ENCODE data around the gene C1orf94.

C1orf94 gene

DNA sequence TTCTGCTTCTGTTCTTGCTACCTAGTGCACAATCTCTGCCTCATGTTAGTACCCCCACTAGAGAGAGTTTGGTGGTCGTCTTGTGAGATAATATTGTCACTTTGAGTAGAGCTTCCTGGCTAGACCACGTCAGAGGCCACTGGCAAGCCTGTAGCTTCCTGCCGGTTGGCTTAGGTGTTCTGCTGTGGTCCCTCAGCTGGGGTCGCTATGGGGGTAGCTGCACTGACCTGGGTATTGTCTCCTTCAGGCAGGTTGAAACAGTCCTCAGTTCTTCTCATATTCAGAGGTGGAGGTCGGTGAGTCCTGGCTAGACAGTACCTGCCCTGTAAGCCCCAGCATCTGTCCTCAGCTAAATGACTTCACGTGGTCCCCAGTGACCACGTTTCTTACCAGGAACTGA lies 86.2 kb downstream of the C1orf94 start:
- DNase-seq = no peak

DNA sequence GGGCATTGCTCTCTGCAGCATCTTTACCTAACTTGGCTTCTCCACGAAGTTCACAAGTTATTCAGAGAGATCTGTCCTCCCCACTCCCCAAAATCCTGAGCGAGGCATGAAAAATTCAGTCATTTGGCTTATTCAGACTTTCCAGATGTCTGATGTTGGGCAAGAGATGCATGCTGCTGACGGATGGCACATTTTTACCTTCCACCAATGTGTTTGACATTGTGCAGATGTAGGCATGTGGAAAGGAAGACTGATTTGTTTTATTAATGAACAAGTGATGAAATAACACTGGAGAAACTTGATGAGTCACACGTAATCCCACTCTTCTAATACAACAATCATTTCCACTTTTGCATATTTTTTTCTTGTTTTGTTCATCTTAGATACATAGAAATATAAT lies 86.7 kb downstream of the C1orf94 start:
- DNase-seq = no peak

DNA sequence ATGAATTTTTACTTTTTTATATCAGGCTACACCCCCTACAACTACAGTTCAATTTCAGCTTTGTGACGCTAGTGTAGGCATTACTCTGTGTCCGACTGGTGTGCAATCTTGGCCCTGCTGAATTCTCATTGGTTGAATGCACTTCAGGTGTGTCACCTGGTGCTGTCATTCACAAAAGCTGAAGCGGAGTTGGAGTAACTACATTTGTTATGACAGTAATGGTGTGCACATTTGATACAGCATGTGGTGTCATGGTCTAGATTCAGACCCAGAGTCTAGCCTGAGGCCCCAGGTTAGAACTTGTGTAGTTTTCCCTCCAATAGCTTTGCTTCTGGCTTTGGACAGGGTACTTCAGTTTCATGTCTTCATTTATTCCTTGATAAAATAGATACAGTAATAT lies 88.7 kb downstream of the C1orf94 start:
- no peak for DNase-seq

DNA sequence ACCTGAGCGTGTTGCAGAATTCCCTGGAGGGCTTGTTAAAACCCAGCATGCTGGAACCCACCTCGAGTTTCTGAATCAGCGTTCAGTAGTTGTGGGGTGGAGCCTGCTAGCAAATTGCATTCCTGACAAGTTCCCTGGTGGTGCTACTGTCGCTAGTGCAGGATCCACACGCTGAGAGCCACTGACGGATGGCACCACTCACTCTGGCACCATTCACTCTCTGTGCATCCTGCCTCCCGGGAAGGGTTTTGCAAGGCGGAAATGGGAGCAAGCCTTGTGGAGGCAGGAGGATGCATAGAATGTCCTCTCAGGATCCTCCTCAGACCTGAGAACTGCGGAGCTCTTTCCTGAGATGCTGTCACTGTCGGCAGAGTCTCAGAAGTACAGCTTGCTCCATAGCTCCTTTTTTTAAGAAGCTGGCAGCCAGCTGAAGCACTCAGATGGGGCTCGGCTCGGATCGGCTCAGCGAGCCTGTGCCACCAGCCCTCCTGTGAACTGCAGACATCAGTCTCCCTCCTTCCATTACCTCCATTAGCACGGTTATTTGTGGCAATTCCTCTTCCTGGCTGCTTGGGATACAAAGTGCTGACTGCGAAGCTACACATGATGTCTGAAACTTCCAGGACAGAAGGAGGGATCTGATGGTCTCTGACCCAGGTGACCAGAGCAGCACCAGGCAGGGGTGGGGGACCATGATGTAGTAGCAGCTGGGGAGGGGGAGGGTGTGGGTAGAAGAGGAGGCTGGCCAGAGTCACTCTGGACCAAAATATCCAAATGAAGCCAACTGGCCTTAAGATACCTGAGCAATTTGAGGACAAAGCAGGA lies 89.6 kb downstream of the C1orf94 start:
- DNase-seq = no peak

DNA sequence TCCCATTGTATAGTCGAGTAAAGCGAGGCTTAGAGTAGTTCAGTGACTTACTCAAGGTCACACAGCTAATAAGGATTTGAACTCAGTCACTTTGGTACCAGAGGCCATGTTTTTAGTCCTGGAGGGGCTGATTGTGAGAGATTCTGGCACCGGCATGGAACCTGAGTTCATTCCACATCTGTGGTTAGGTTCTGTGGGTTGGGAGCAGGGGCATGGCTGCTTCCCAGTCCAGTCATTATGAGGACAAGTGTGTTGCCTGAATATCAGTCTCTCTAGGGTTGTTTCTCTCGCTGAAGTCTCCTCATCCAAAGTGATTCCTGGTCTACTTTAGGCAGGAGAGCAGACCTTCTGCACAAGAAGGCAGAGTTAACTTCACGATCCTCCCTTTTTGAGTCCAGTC lies 90.6 kb downstream of the C1orf94 start:
- no peak for DNase-seq

DNA sequence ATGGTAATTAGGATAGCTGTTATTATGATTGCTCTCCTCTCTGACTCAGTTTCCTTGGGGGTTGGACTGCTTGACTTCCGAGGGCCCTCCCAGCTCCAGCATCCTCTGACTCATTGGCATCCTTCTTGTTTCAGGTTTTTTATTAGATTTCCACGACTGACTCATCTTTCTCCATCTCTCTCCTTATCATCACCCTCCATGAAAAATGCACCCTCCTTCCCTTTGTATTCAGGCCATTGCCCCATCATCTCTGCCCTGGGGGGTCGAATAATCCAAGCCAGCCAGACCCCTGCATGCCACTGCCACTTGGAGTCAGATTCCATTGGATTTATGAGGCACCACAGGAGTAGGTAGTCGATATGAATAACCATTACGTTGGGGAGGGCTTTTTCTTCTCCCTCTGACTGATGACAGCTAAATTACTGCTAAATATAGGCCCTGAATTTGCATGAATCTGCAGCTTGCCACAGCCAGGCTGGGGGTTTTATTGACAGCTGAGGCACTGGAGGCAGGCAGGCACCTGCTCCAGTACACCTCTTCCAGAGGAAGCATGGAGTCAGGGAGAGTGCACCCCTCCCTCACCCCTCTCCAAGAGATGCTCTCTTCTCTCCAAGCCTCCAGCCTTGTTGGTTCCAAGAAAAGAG lies 91.7 kb downstream of the C1orf94 start:
- DNase-seq = no peak

Data from inflammatory macrophage (primary cell).